HL-60 (cell line): ENCODE data around the gene PTGES.
"Not testable (repeated sequence)": the region's sequence is repeated elsewhere in the genome, so short reads cannot be mapped to it uniquely, and the experiment has no call there.

Experiments used
- GABPA ChIP-seq: IDR thresholded peaks from 2 replicates; pipeline ENCODE4 v1.6.1; 2012; ENCODE audit warnings: low read depth
- POLR2AphosphoS5 ChIP-seq: IDR thresholded peaks from 2 replicates; pipeline ENCODE4 v1.6.1; 2012; ENCODE audit warnings: low read depth
- SPI1 ChIP-seq: IDR thresholded peaks from 2 replicates; pipeline ENCODE4 v1.6.1; 2012; ENCODE audit warnings: low read depth, mild to moderate bottlenecking, borderline replicate concordance
- TF ChIP-seq, protein P1 (sequence below): IDR thresholded peaks from one replicate; pipeline ENCODE4 v1.5.1; 2011; ENCODE audit warnings: low read length, control low read depth, inconsistent platforms; ENCODE audit not compliant: insufficient read depth
- TF ChIP-seq, protein P2 (sequence below): IDR thresholded peaks from 2 replicates; pipeline ENCODE4 v1.6.1; 2012; ENCODE audit warnings: low read depth; ENCODE audit not compliant: insufficient replicate concordance

DNA sequence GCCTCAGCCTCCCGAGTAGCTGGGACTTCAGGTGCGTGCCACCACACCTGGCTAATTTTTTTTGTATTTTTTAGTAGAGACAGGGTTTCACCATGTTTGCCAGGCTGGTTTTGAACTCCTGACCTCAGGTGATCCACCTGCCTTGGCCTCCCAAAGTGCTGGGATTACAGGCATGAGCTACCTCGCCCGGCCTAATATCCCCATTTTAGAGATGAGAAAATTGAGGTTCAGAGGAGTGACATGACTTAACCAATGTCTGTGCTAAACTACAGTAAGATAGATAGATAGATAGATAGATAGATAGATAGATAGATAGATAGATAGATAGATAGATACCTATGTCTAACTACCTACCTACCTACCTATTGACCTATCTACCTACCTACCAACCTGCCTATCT is 23.3 kb upstream of the PTGES start:
- TF ChIP-seq, protein P1, sequence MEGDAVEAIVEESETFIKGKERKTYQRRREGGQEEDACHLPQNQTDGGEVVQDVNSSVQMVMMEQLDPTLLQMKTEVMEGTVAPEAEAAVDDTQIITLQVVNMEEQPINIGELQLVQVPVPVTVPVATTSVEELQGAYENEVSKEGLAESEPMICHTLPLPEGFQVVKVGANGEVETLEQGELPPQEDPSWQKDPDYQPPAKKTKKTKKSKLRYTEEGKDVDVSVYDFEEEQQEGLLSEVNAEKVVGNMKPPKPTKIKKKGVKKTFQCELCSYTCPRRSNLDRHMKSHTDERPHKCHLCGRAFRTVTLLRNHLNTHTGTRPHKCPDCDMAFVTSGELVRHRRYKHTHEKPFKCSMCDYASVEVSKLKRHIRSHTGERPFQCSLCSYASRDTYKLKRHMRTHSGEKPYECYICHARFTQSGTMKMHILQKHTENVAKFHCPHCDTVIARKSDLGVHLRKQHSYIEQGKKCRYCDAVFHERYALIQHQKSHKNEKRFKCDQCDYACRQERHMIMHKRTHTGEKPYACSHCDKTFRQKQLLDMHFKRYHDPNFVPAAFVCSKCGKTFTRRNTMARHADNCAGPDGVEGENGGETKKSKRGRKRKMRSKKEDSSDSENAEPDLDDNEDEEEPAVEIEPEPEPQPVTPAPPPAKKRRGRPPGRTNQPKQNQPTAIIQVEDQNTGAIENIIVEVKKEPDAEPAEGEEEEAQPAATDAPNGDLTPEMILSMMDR, result not testable (repeated sequence)
- not testable (repeated sequence) for TF ChIP-seq POLR2AphosphoS5, GABPA, SPI1
- TF ChIP-seq, protein P2, sequence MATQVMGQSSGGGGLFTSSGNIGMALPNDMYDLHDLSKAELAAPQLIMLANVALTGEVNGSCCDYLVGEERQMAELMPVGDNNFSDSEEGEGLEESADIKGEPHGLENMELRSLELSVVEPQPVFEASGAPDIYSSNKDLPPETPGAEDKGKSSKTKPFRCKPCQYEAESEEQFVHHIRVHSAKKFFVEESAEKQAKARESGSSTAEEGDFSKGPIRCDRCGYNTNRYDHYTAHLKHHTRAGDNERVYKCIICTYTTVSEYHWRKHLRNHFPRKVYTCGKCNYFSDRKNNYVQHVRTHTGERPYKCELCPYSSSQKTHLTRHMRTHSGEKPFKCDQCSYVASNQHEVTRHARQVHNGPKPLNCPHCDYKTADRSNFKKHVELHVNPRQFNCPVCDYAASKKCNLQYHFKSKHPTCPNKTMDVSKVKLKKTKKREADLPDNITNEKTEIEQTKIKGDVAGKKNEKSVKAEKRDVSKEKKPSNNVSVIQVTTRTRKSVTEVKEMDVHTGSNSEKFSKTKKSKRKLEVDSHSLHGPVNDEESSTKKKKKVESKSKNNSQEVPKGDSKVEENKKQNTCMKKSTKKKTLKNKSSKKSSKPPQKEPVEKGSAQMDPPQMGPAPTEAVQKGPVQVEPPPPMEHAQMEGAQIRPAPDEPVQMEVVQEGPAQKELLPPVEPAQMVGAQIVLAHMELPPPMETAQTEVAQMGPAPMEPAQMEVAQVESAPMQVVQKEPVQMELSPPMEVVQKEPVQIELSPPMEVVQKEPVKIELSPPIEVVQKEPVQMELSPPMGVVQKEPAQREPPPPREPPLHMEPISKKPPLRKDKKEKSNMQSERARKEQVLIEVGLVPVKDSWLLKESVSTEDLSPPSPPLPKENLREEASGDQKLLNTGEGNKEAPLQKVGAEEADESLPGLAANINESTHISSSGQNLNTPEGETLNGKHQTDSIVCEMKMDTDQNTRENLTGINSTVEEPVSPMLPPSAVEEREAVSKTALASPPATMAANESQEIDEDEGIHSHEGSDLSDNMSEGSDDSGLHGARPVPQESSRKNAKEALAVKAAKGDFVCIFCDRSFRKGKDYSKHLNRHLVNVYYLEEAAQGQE, result not testable (repeated sequence)
